HCT116 (cell line): Measurements from ENCODE around the gene GIN1.

ENCODE experiments used
- ATF3 ChIP-seq: IDR thresholded peaks from 2 replicates; pipeline ENCODE4 v1.6.1; 2012
- CTCF ChIP-seq, 3 experiments: fragments of 200-600 bp in 1 of 3; sonication (generic) in 1 of 3; IDR thresholded peaks in 2 of 3; conservative IDR thresholded peaks in 1 of 3; 2 replicates each; pipeline ENCODE4 v1.5.1; 2012 to 2017; ENCODE audit warnings: low read depth in 2 of 3, low read length in 2 of 3, antibody characterized with exemption in 1 of 3, borderline replicate concordance in 1 of 3, control low read depth in 1 of 3, mild to moderate bottlenecking in 1 of 3, mixed read lengths in 1 of 3, mixed run types in 1 of 3, moderate library complexity in 1 of 3; ENCODE audit not compliant: insufficient read depth in 1 of 3
- EGR1 ChIP-seq: IDR thresholded peaks from 2 replicates; pipeline ENCODE4 v1.6.1; 2012; ENCODE audit warnings: low read depth
- ELF1 ChIP-seq: IDR thresholded peaks from 2 replicates; pipeline ENCODE4 v1.6.1; 2012; ENCODE audit warnings: low read depth, borderline replicate concordance
- EZH2 ChIP-seq: fragments of 200-600 bp; sonication (generic); IDR thresholded peaks from 2 replicates; pipeline ENCODE4 v1.6.1; 2017; ENCODE audit warnings: antibody characterized with exemption, mixed run types
- POLR2A ChIP-seq: IDR thresholded peaks from 2 replicates; pipeline ENCODE4 v1.7.0; 2011; ENCODE audit warnings: borderline replicate concordance; ENCODE audit not compliant: insufficient read depth, insufficient read length; ENCODE audit errors: extremely low read depth
- ZBTB33 ChIP-seq: IDR thresholded peaks from 2 replicates; pipeline ENCODE4 v1.6.1; 2011; ENCODE audit warnings: mild to moderate bottlenecking, low read length, moderate library complexity; ENCODE audit not compliant: insufficient replicate concordance; ENCODE audit errors: extremely low read depth
- ZFX ChIP-seq: fragments of 450-650 bp; IDR thresholded peaks from 2 replicates; pipeline ENCODE4 v1.6.1; 2017
- ZNF274 ChIP-seq: fragments of 200-500 bp; sonication (Bioruptor generic); IDR thresholded peaks from 2 replicates; pipeline ENCODE4 v1.6.1; 2014; ENCODE audit warnings: mild to moderate bottlenecking, low read depth, low read length, inconsistent platforms

GRCh38 chr5:103117471-103117991 lies 2.4 kb downstream of the GIN1 start:
- TF ChIP-seq ATF3: no peak
- TF ChIP-seq CTCF (IDR thresholded peaks at IDR 0.05 in 2 of 3, conservative IDR thresholded peaks at IDR 0.05 in 1 of 3; ENCODE audit: borderline replicate concordance in 1 of 3, insufficient read depth in 1 of 3, low read depth in 2 of 3, low read length in 2 of 3): no peak
- TF ChIP-seq EZH2: no peak
- TF ChIP-seq ZFX: no peak
- no peak for TF ChIP-seq POLR2A
- no peak for TF ChIP-seq EGR1
- no peak for TF ChIP-seq ZBTB33
- TF ChIP-seq ELF1: no peak
- TF ChIP-seq ZNF274: no peak
